K562 (cell line): ENCODE results near the gene NTRK3. TPM values are rescaled to one million over a fixed set of nuclear protein-coding genes. Genes with fewer than 3 reads are reported as not detected.

ENCODE experiments used
- ATAC-seq: fragments of 200-7000 bp; cut with Tn5 transposase; 3 replicates; pipeline ENCODE4 v1.9.1; 2020; ENCODE audit warnings: moderate library complexity
- BruUV-seq: library from RNA; stranded (reverse); fragments of 400-500 nt; replicated peaks from 2 replicates; lab custom pipeline; 2021; lab: Mats Ljungman, UMichigan
- CTCF ChIA-PET: fragments of 300-600 bp; formaldehyde crosslinking; extraction: SDS; loops from one replicate; lab custom pipeline; 2021; ENCODE audit warnings: low intra/inter-chr PET ratio; lab: Yijun Ruan, JAX
- POLR2A ChIA-PET: fragments of 300-600, 350-650 bp; sonication (Branson Sonifier 250); formaldehyde crosslinking; extraction: SDS; loops from one replicate; lab custom pipeline; 2021; ENCODE audit warnings: antibody characterized with exemption, inconsistent platforms; lab: Yijun Ruan, JAX
- DNase-seq, 4 experiments: peaks; one replicate each; pipeline versions ENCODE4 v3.0.0 to v3.0.0-alpha.2; 2011 to 2018; ENCODE audit warnings: low spot score in 3 of 4, mixed read lengths in 3 of 4; ENCODE audit errors: extremely low read depth in 1 of 4
- FAIRE-seq: peaks from 2 replicates; lab custom pipeline; 2011; peaks lifted over from hg19 to GRCh38; lab: Jason Lieb, UNC
- H2AFZ ChIP-seq: 2 replicates; pipeline ENCODE4 v1.6.0; 2011; ENCODE audit warnings: low read depth, low read length, control low read depth, inconsistent platforms
- H3K27ac ChIP-seq: fragments of 200-600 bp; 3 replicates; pipeline ENCODE4 v1.8.0; 2011; ENCODE audit warnings: low read depth, mild to moderate bottlenecking, control low read depth, inconsistent platforms, low read length, moderate library complexity, mixed read lengths; ENCODE audit errors: extremely low read depth
- H3K27me3 ChIP-seq, 2 experiments: fragments of 300-600 bp in 1 of 2; 2 replicates in 1 of 2; 3 replicates in 1 of 2; pipeline versions ENCODE4 v1.6.0 to v1.8.0; 2011; ENCODE audit warnings: inconsistent platforms in 2 of 2, low read length in 2 of 2, mild to moderate bottlenecking in 1 of 2, mixed read lengths in 1 of 2, moderate library complexity in 1 of 2; ENCODE audit not compliant: control insufficient read depth in 2 of 2, insufficient read depth in 2 of 2
- H3K36me3 ChIP-seq: fragments of 300-600 bp; 3 replicates; pipeline ENCODE4 v1.8.0; 2011; ENCODE audit warnings: mild to moderate bottlenecking, low read length, inconsistent platforms; ENCODE audit not compliant: control insufficient read depth, insufficient read depth
- H3K4me1 ChIP-seq, 2 experiments: fragments of 200-600 bp in 1 of 2; replicated peaks in 1 of 2; 2 replicates in 1 of 2; 3 replicates in 1 of 2; pipeline versions ENCODE4 v1.5.1 to v1.8.0; 2011; ENCODE audit warnings: inconsistent platforms in 2 of 2, low read length in 2 of 2, mild to moderate bottlenecking in 1 of 2, mixed read lengths in 1 of 2, moderate library complexity in 1 of 2; ENCODE audit not compliant: control insufficient read depth in 2 of 2, insufficient read depth in 2 of 2
- H3K4me2 ChIP-seq: 2 replicates; pipeline ENCODE4 v1.6.1; 2011; ENCODE audit warnings: low read length, control low read depth, inconsistent platforms, mixed read lengths; ENCODE audit not compliant: insufficient read depth
- H3K4me3 ChIP-seq: fragments of 200-600 bp; sonication (generic), shearing (Covaris generic); 2 replicates; pipeline ENCODE4 v1.5.1; 2016; ENCODE audit warnings: control low read depth, inconsistent platforms
- H3K79me2 ChIP-seq: fragments of 200-600 bp; 3 replicates; pipeline ENCODE4 v1.8.0; 2011; ENCODE audit warnings: low read length, inconsistent platforms; ENCODE audit not compliant: control insufficient read depth, insufficient read depth
- H3K9ac ChIP-seq, 2 experiments: 2 replicates each; pipeline versions ENCODE4 v1.6.0 to v1.6.1; 2011; ENCODE audit warnings: low read depth in 2 of 2, low read length in 2 of 2, control low read depth in 1 of 2, inconsistent platforms in 1 of 2, mild to moderate bottlenecking in 1 of 2, mixed read lengths in 1 of 2; ENCODE audit not compliant: insufficient read depth in 1 of 2
- H3K9me1 ChIP-seq: one replicate; pipeline ENCODE4 v1.6.0; 2011; ENCODE audit warnings: inconsistent platforms, mild to moderate bottlenecking, low read length, moderate library complexity; ENCODE audit not compliant: control insufficient read depth, insufficient read depth
- H3K9me3 ChIP-seq: replicated peaks from 2 replicates; pipeline ENCODE4 v1.5.1; 2011; ENCODE audit warnings: low read depth, low read length, inconsistent platforms; ENCODE audit not compliant: control insufficient read depth, insufficient read depth
- H4K20me1 ChIP-seq: replicated peaks from 2 replicates; pipeline ENCODE4 v1.6.1; 2011; ENCODE audit warnings: low read length, inconsistent platforms, mixed read lengths; ENCODE audit not compliant: control insufficient read depth, insufficient read depth
- ELF4 ChIP-seq: fragments of 450-650 bp; formaldehyde crosslinking; IDR thresholded peaks from 2 replicates; pipeline ENCODE4 v1.4.0; 2022; ENCODE audit warnings: missing genetic modification characterization
- ESRRA ChIP-seq: fragments of 450-650 bp; IDR thresholded peaks from 2 replicates; pipeline ENCODE4 v1.6.1; 2014; ENCODE audit warnings: low read depth, mild to moderate bottlenecking, moderate library complexity, borderline replicate concordance
- HDAC3 ChIP-seq: fragments of 450-650 bp; IDR thresholded peaks from 2 replicates; pipeline ENCODE4 v1.6.1; 2018; ENCODE audit warnings: borderline replicate concordance, mild to moderate bottlenecking, moderate library complexity; ENCODE audit not compliant: partially characterized antibody
- IRF2 ChIP-seq: sonication (generic); formaldehyde crosslinking; IDR thresholded peaks from 2 replicates; pipeline ENCODE4 v1.8.1; 2022; ENCODE audit warnings: mild to moderate bottlenecking, missing genetic modification reagents
- NFXL1 ChIP-seq: fragments of 450-650 bp; formaldehyde crosslinking; IDR thresholded peaks from 2 replicates; pipeline ENCODE4 v1.4.0; 2021; ENCODE audit warnings: mild to moderate bottlenecking
- SOX6 ChIP-seq: fragments of 450-650 bp; IDR thresholded peaks from 2 replicates; pipeline ENCODE4 v1.6.1; 2014; ENCODE audit warnings: mild to moderate bottlenecking
- SP2 ChIP-seq: IDR thresholded peaks from 2 replicates; pipeline ENCODE4 v1.6.1; 2011; ENCODE audit warnings: mild to moderate bottlenecking, low read depth, low read length, moderate library complexity; ENCODE audit not compliant: poor library complexity, severe bottlenecking; ENCODE audit errors: extremely low read depth
- SREBF2 ChIP-seq: sonication (generic); formaldehyde crosslinking; IDR thresholded peaks from 2 replicates; pipeline ENCODE4 v1.4.0; 2020; ENCODE audit warnings: mild to moderate bottlenecking, missing genetic modification reagents
- ZNF239 ChIP-seq: fragments of 250-450 bp; sonication (Bioruptor Pico); IDR thresholded peaks from 2 replicates; pipeline ENCODE4 v1.4.0; 2020; ENCODE audit warnings: mild to moderate bottlenecking
- ZNF311 ChIP-seq: fragments of 250-450 bp; sonication (Bioruptor Pico); IDR thresholded peaks from 2 replicates; pipeline ENCODE4 v1.4.0; 2020; ENCODE audit warnings: mild to moderate bottlenecking, moderate library complexity
- WGBS: fragments of 100-300 bp; shearing (Covaris generic); methylation state at CpG from one replicate; pipeline ENCODE4 v1.1.6; 2016; ENCODE audit warnings: low coverage, mixed read lengths; ENCODE audit not compliant: insufficient coverage; ENCODE audit errors: missing lambda C conversion rate; 5-methylcytosine and 5-hydroxymethylcytosine counted together
- in situ Hi-C: fragments of 300-500 bp; cut with MboI; formaldehyde crosslinking; loops from 4 replicates; pipeline ENCODE4 v1.15.0; 2018; ENCODE audit warnings: inconsistent platforms, mixed read lengths
- intact Hi-C: fragments of 100-400 bp; cut with micrococcal nuclease; formaldehyde crosslinking; loops from 2 replicates; pipeline ENCODE4 v1.14.2; 2022
- polyA plus RNA-seq, 8 experiments: library from polyadenylated mRNA; depleted of rRNA in 4 of 8; stranded (reverse) in 5 of 8; unstranded in 3 of 8; fragments of >200 nt; fragmentation: Nextera tagmentation in 2 of 8; fragmentation: Illumina TruSeq in 1 of 8; extraction: Ambion mirVana in 2 of 8; extraction: Trizol in 1 of 8; gene quantifications; 2 replicates each; pipeline versions ENCODE4 v1.2.1 to v1.2.3, GENCODE V29; 2011 to 2014; ENCODE audit warnings: inconsistent platforms in 1 of 8, missing spikeins in 1 of 8
- total RNA-seq, 7 experiments: library from RNA; depleted of rRNA in 6 of 7; stranded (reverse); fragments of >200 nt in 6 of 7; fragmentation: Illumina TruSeq in 2 of 7; extraction: Trizol in 2 of 7; gene quantifications; 2 replicates each; pipeline versions ENCODE4 v1.2.1 to v1.2.3, GENCODE V29; 2011 to 2021; ENCODE audit warnings: low replicate concordance in 1 of 7
- TF ChIP-seq, protein P1 (sequence below): sonication (generic); formaldehyde crosslinking; IDR thresholded peaks from 2 replicates; pipeline ENCODE4 v1.8.0; 2022; ENCODE audit warnings: mild to moderate bottlenecking, missing genetic modification reagents
- TF ChIP-seq, protein P2 (sequence below): fragments of 450-650 bp; conservative IDR thresholded peaks from 2 replicates; pipeline ENCODE4 v1.6.1; 2016; ENCODE audit warnings: missing genetic modification characterization, low read depth, mild to moderate bottlenecking, control low read depth, missing compliant biosample characterization

NTRK3 gene
- total and polyA plus RNA-seq, 9 of the 15 experiments (the other 6 are each of a cell fraction or from before 2014, with no cell fraction given) = 0.11 to 0.13 TPM; not detected in 7

DNA sequence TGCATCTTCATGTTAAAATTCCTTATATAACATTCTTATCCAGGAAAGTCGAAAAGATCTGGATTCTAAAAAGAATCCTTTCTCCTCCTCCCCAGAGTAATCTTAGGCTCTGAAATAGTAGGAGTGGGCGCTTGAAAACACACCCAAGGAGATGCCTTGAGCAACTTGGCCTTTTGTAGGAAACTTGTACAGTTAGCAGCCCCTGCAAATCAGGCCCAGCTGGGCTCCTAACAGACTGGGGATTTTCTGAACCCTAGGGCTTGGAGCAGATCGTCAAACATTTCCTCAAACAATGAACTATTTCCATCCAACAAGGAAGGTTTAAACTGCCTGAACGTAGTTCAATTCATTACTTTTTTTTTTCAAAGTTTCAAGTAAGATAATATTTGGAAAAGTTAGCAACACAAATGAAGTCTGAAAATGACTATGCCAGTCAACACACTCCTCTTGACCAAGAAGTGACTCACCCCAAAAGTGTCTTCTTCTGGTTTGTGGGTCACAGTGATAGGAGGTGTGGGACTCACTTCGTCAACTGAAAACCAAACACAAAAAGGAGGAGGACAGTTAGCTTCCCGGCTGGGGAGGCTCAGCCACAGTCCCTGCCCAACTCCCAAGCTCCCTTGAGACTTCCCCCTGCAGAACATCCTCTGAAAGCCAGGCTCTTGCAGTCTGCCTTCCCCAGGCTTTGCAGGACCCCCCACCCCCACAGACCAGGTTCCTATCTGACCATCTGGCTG is 129.7 kb downstream of the NTRK3 start (continued):
- TF ChIP-seq, protein P1, sequence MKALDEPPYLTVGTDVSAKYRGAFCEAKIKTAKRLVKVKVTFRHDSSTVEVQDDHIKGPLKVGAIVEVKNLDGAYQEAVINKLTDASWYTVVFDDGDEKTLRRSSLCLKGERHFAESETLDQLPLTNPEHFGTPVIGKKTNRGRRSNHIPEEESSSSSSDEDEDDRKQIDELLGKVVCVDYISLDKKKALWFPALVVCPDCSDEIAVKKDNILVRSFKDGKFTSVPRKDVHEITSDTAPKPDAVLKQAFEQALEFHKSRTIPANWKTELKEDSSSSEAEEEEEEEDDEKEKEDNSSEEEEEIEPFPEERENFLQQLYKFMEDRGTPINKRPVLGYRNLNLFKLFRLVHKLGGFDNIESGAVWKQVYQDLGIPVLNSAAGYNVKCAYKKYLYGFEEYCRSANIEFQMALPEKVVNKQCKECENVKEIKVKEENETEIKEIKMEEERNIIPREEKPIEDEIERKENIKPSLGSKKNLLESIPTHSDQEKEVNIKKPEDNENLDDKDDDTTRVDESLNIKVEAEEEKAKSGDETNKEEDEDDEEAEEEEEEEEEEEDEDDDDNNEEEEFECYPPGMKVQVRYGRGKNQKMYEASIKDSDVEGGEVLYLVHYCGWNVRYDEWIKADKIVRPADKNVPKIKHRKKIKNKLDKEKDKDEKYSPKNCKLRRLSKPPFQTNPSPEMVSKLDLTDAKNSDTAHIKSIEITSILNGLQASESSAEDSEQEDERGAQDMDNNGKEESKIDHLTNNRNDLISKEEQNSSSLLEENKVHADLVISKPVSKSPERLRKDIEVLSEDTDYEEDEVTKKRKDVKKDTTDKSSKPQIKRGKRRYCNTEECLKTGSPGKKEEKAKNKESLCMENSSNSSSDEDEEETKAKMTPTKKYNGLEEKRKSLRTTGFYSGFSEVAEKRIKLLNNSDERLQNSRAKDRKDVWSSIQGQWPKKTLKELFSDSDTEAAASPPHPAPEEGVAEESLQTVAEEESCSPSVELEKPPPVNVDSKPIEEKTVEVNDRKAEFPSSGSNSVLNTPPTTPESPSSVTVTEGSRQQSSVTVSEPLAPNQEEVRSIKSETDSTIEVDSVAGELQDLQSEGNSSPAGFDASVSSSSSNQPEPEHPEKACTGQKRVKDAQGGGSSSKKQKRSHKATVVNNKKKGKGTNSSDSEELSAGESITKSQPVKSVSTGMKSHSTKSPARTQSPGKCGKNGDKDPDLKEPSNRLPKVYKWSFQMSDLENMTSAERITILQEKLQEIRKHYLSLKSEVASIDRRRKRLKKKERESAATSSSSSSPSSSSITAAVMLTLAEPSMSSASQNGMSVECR = no peak
- TF ChIP-seq ELF4 (no peak), ZNF311 (CRISPR knock-in tag) (no peak), ESRRA (no peak), IRF2 (CRISPR knock-in tag) (no peak)

DNA sequence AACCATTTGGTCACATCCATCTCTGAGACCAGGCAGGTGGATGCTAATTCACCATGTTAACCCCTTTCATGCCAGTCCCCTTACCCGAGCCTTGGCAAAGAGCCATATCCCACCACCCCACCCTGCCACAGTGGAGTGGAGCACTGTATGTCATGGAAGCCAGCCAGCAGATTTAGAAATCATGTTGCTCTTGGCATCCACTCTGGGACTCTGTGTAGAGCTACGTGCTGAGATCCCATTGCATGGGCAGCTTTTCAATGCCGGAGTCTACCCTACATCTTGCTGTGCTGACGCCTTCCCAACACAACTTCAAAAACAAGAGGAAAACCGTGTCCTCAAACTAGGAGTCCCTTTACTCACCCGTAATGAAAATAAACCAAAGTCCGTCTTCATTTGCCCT is 131.0 kb downstream of the NTRK3 start:
- in situ Hi-C loops = no loop called here
- ChIA-PET POLR2A (interaction anchor here (1.4 kb wide), 1 partner anchor 8 kb away, joined by 4 read pairs; no protein-coding TSS in a partner anchor), CTCF (no interaction called here)
- H3K36me3 ChIP-seq = no peaks in the 10 kb centered on the region
- no peak for FAIRE-seq
- no peak for DNase-seq
- BruUV-seq = no TSS peak
- ATAC-seq = no peak
- no peak overlapping the region for H3K27ac ChIP-seq
- peaks cover 0 to 4% of the 10 kb centered on the region in 2 experiments; a peak in 1 of 5 replicates for H3K27me3 ChIP-seq
- H4K20me1 ChIP-seq = no peaks in the 10 kb centered on the region
- H2AFZ ChIP-seq = no peak overlapping the region
- 3% methylated on average over 7 of the region's 7 CpGs for WGBS
- no peak overlapping the region for H3K4me2 ChIP-seq
- no peak overlapping the region for H3K9ac ChIP-seq
- H3K4me3 ChIP-seq = no peak overlapping the region
- H3K79me2 ChIP-seq = no peaks in the 10 kb centered on the region
- intact Hi-C loops = no loop called here
- H3K9me1 ChIP-seq = no peaks in the 10 kb centered on the region
- no peaks in the 10 kb centered on the region for H3K9me3 ChIP-seq
- H3K4me1 ChIP-seq = no peaks in the 10 kb centered on the region
- TF ChIP-seq HDAC3 (no peak), NFXL1 (no peak), SREBF2 (CRISPR knock-in tag) (no peak), ZNF239 (no peak), SOX6 (no peak), SP2 (no peak)
- TF ChIP-seq, protein P2, sequence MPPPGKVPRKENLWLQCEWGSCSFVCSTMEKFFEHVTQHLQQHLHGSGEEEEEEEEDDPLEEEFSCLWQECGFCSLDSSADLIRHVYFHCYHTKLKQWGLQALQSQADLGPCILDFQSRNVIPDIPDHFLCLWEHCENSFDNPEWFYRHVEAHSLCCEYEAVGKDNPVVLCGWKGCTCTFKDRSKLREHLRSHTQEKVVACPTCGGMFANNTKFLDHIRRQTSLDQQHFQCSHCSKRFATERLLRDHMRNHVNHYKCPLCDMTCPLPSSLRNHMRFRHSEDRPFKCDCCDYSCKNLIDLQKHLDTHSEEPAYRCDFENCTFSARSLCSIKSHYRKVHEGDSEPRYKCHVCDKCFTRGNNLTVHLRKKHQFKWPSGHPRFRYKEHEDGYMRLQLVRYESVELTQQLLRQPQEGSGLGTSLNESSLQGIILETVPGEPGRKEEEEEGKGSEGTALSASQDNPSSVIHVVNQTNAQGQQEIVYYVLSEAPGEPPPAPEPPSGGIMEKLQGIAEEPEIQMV = no peak
